HG02870 (cell line): ENCODE measurements around the gene ENO2.

Experiments
- ATAC-seq: cut with Tn5 transposase; IDR thresholded peaks from one replicate; pipeline ENCODE4 v1.9.1; 2021; ENCODE audit warnings: mild to moderate bottlenecking, moderate library complexity; ENCODE audit not compliant: unreplicated experiment

The ENO2 gene

GRCh38 chr12:6929466-6930452 is 15.4 kb downstream of the ENO2 start:
- ATAC-seq = no peak

DNA sequence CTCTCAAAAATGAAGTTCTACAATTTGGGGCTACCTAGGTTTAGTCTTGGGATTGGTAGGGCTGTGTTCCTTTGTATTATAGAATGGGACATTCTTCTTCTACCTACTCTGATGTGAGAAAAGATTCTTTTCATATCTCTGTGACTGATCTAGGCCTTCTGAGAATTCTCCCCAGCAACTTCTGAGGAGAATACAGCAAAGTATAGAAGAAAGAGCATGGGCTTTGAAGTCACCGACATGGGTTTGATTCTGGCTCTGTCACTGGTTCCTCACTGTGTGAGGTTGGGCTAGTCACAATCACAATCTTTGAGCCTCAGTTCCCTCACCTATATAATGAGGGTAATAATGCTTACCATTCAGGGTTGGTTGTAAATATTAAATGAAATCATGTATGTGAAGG is 18.4 kb downstream of the ENO2 start:
- no peak for ATAC-seq

- ATAC-seq = no peak
These were observed 19.7 kb downstream of the ENO2 start for GRCh38 chr12:6934110-6934509.

DNA sequence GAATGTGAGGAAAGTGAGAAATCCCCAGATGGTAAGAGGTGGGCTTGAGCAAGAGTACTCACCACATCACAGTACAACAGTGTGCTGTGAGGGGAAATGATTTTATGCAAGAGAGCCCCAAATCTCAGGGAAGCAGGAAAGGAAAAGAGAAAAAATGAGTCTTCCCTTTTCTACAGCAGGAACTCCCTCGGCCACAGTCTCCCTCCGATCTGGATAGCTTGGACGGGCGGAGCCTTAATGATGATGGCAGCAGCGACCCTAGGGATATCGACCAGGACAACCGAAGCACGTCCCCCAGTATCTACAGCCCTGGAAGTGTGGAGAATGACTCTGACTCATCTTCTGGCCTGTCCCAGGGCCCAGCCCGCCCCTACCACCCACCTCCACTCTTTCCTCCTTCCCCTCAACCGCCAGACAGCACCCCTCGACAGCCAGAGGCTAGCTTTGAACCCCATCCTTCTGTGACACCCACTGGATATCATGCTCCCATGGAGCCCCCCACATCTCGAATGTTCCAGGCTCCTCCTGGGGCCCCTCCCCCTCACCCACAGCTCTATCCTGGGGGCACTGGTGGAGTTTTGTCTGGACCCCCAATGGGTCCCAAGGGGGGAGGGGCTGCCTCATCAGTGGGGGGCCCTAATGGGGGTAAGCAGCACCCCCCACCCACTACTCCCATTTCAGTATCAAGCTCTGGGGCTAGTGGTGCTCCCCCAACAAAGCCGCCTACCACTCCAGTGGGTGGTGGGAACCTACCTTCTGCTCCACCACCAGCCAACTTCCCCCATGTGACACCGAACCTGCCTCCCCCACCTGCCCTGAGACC is 21.2 kb downstream of the ENO2 start:
- ATAC-seq = no peak

DNA sequence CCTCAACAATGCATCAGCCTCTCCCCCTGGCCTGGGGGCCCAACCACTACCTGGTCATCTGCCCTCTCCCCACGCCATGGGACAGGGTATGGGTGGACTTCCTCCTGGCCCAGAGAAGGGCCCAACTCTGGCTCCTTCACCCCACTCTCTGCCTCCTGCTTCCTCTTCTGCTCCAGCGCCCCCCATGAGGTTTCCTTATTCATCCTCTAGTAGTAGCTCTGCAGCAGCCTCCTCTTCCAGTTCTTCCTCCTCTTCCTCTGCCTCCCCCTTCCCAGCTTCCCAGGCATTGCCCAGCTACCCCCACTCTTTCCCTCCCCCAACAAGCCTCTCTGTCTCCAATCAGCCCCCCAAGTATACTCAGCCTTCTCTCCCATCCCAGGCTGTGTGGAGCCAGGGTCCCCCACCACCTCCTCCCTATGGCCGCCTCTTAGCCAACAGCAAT is 21.8 kb downstream of the ENO2 start:
- ATAC-seq = no peak

GRCh38 chr12:6936636-6937480 is 22.5 kb downstream of the ENO2 start:
- no peak for ATAC-seq

DNA sequence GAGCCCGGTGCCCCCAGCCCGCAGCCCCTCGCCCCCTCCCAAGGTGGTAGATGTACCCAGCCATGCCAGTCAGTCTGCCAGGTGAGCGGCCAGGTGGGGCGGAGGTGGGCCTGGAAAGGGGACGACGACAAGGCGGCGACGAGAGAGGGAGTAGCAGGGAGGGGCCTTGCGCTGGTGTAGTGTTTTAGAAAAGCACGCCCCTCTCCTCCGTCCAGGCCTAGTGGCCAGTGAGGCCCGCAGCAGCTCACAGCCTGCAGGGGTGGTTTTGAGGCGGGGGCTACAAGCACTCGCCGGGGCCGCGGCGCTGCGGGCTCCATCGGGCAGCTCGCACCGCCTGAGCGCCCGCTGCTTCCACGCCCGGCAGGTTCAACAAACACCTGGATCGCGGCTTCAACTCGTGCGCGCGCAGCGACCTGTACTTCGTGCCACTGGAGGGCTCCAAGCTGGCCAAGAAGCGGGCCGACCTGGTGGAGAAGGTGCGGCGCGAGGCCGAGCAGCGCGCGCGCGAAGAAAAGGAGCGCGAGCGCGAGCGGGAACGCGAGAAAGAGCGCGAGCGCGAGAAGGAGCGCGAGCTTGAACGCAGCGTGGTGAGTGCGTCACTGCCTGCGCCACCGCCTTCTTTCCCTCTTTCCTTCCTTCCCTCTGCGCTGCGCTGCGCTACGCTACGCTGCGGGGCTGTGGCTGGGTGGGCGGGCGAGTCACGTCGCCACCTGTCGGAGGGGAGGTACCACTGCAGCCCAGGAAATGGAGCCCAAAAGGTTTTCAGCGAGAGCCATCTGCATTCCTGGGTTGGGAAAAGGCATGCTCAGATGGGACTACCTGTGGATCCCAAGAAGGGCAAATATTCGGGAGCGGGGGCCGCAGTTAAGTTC is 23.3 kb downstream of the ENO2 start:
- ATAC-seq = peak; percentile 89

DNA sequence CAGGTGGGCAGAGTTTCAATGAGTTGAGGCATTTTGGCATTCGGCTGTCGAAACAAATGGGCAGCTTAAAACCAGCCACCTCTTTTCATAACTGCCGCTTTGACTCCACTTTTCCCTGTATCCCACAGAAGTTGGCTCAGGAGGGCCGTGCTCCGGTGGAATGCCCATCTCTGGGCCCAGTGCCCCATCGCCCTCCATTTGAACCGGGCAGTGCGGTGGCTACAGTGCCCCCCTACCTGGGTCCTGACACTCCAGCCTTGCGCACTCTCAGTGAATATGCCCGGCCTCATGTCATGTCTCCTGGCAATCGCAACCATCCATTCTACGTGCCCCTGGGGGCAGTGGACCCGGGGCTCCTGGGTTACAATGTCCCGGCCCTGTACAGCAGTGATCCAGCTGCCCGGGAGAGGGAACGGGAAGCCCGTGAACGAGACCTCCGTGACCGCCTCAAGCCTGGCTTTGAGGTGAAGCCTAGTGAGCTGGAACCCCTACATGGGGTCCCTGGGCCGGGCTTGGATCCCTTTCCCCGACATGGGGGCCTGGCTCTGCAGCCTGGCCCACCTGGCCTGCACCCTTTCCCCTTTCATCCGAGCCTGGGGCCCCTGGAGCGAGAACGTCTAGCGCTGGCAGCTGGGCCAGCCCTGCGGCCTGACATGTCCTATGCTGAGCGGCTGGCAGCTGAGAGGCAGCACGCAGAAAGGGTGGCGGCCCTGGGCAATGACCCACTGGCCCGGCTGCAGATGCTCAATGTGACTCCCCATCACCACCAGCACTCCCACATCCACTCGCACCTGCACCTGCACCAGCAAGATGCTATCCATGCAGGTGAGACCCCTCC is 24.2 kb downstream of the ENO2 start:
- no peak for ATAC-seq

GRCh38 chr12:6939191-6939540 is 24.8 kb downstream of the ENO2 start:
- no peak for ATAC-seq

- no peak for ATAC-seq
These were observed 26.9 kb downstream of the ENO2 start for GRCh38 chr12:6941267-6941666.

GRCh38 chr12:6941782-6942181 is 27.4 kb downstream of the ENO2 start:
- no peak for ATAC-seq

DNA sequence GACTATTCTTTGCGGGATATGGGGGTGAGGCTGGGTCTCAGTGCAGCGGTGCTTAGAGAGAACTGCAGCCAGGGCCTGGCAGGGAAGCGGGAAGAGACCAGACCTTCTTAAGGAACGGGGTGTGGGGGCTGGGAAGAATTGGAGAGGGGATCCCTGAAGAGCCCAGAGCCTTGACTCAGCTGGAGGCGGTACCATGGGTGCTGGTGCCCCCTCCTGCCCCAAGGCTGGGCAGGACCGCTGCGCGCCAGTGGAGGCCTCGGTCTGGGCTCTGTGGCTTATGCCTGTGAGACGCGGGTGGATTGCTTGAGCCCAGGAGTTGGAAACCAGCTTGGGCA is 27.9 kb downstream of the ENO2 start:
- no peak for ATAC-seq

GRCh38 chr12:6943389-6943721 is 29.0 kb downstream of the ENO2 start:
- peak; percentile 25 for ATAC-seq

DNA sequence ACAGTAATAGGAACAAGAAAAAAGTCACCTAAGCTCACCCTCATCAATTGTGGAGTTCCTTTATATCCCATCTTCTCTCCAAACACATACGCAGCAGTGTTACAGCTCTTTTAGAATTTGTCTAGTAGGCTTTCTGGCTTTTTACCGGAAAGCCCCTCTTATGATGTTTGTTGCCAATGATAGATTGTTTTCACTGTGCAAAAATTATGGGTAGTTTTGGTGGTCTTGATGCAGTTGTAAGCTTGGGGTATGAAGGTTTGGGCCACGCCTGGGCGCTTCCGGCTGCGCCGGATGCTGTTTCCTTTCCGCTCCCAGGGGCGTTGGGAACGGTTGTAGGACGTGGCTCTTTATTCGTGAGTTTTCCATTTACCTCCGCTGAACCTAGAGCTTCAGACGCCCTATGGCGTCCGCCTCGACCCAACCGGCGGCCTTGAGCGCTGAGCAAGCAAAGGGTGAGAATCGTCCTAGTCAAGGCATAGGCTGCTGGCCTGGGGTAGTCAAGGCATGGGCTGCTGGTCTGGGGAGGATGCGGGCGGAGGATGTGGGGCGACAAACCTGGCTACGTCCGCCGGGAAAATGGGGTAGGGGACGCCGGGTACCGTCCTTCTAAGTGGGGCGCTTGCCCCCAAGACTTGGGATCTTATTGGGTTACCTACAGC is 29.5 kb downstream of the ENO2 start, which contains the start of the genes C12orf57 and RNU7-1:
TSS of gene C12orf57 (plus strand) at position 301 of the 659 bp plus-strand sequence. CDS start at position 401, 100 bp downstream.
TSS of gene RNU7-1 (plus strand) at position 95 of the 659 bp plus-strand sequence.
- ATAC-seq = peak; percentile 24

- peak; percentile 39 for ATAC-seq
These were observed 30.2 kb downstream of the ENO2 start for GRCh38 chr12:6944381-6945186.

- no peak for ATAC-seq
These were observed 31.2 kb downstream of the ENO2 start for GRCh38 chr12:6945613-6946012.

- no peak for ATAC-seq
These were observed 31.9 kb downstream of the ENO2 start for GRCh38 chr12:6946033-6946919.
